HEK293 (cell line): ENCODE measurements around the gene BCKDHA.

Experiments
- GLI2 ChIP-seq: fragments of 450-650 bp; formaldehyde crosslinking; IDR thresholded peaks from 2 replicates; pipeline ENCODE4; 2017; ENCODE audit warnings: missing biosample characterization, missing genetic modification characterization, low read depth, borderline replicate concordance
- MEIS1 ChIP-seq: sonication (generic); formaldehyde crosslinking; IDR thresholded peaks from 2 replicates; pipeline ENCODE4 v1.8.1; 2022; ENCODE audit warnings: missing genetic modification reagents, mild to moderate bottlenecking, borderline replicate concordance
- SP3 ChIP-seq: fragments of 450-650 bp; formaldehyde crosslinking; IDR thresholded peaks from 2 replicates; pipeline ENCODE4 v1.5.1; 2016; ENCODE audit warnings: missing biosample characterization, missing genetic modification characterization
- ZNF146 ChIP-seq: fragments of 450-650 bp; formaldehyde crosslinking; IDR thresholded peaks from 2 replicates; pipeline ENCODE4 v1.5.1; 2016; ENCODE audit warnings: missing biosample characterization, missing genetic modification characterization
- ZNF174 ChIP-seq: fragments of 450-650 bp; formaldehyde crosslinking; IDR thresholded peaks from 2 replicates; pipeline ENCODE4 v1.5.0; 2017; ENCODE audit warnings: missing biosample characterization, mild to moderate bottlenecking, missing genetic modification characterization
- ZNF221 ChIP-seq: fragments of 450-650 bp; formaldehyde crosslinking; IDR thresholded peaks from 2 replicates; pipeline ENCODE4 v1.5.1; 2017; ENCODE audit warnings: missing biosample characterization, missing genetic modification characterization, borderline replicate concordance
- ZNF239 ChIP-seq: fragments of 450-650 bp; formaldehyde crosslinking; IDR thresholded peaks from 2 replicates; pipeline ENCODE4 v1.5.1; 2016; ENCODE audit warnings: missing biosample characterization, missing genetic modification characterization
- ZNF292 ChIP-seq: fragments of 450-650 bp; formaldehyde crosslinking; IDR thresholded peaks from 2 replicates; pipeline ENCODE4 v1.5.1; 2016; ENCODE audit warnings: low read depth, missing biosample characterization, missing genetic modification characterization, borderline replicate concordance
- ZNF366 ChIP-seq: fragments of 450-650 bp; formaldehyde crosslinking; conservative IDR thresholded peaks from 2 replicates; pipeline ENCODE4 v1.5.1; 2016; ENCODE audit warnings: missing biosample characterization, missing genetic modification characterization
- ZNF37A ChIP-seq: fragments of 450-650 bp; IDR thresholded peaks from 2 replicates; pipeline ENCODE4 v1.5.1; 2018; ENCODE audit warnings: missing biosample characterization, missing genetic modification characterization
- ZNF548 ChIP-seq: fragments of 450-650 bp; formaldehyde crosslinking; IDR thresholded peaks from 2 replicates; pipeline ENCODE4 v1.5.1; 2016; ENCODE audit warnings: missing biosample characterization, missing genetic modification characterization
- ZNF610 ChIP-seq: fragments of 450-650 bp; formaldehyde crosslinking; IDR thresholded peaks from 2 replicates; pipeline ENCODE4 v1.5.1; 2016; ENCODE audit warnings: missing biosample characterization, missing genetic modification characterization, borderline replicate concordance
- ZNF621 ChIP-seq: fragments of 450-650 bp; formaldehyde crosslinking; IDR thresholded peaks from 2 replicates; pipeline ENCODE4 v1.5.1; 2017; ENCODE audit warnings: missing biosample characterization, missing genetic modification characterization
- ZNF664 ChIP-seq: fragments of 450-650 bp; formaldehyde crosslinking; IDR thresholded peaks from 2 replicates; pipeline ENCODE4 v1.5.1; 2016; ENCODE audit warnings: missing biosample characterization, missing genetic modification characterization
- ZNF701 ChIP-seq: fragments of 450-650 bp; formaldehyde crosslinking; IDR thresholded peaks from 2 replicates; pipeline ENCODE4 v1.5.1; 2016; ENCODE audit warnings: missing biosample characterization, missing genetic modification characterization
- ZNF707 ChIP-seq: fragments of 450-650 bp; formaldehyde crosslinking; IDR thresholded peaks from 2 replicates; pipeline ENCODE4 v1.5.1; 2016; ENCODE audit warnings: missing biosample characterization, missing genetic modification characterization
- ZNF777 ChIP-seq: fragments of 450-650 bp; formaldehyde crosslinking; IDR thresholded peaks from 2 replicates; pipeline ENCODE4 v1.5.1; 2017; ENCODE audit warnings: missing biosample characterization, missing genetic modification characterization, borderline replicate concordance
- ZNF792 ChIP-seq: fragments of 450-650 bp; formaldehyde crosslinking; IDR thresholded peaks from 2 replicates; pipeline ENCODE4 v1.5.1; 2016; ENCODE audit warnings: missing biosample characterization, missing genetic modification characterization
- ZSCAN23 ChIP-seq: fragments of 450-650 bp; formaldehyde crosslinking; IDR thresholded peaks from 2 replicates; pipeline ENCODE4 v1.5.1; 2016; ENCODE audit warnings: missing biosample characterization, missing genetic modification characterization
- TF ChIP-seq, protein P1 (sequence below): fragments of 450-650 bp; formaldehyde crosslinking; IDR thresholded peaks from 2 replicates; pipeline ENCODE4 v1.5.1; 2016; ENCODE audit warnings: missing biosample characterization, missing genetic modification characterization
- TF ChIP-seq, protein P2 (sequence below): fragments of 450-650 bp; formaldehyde crosslinking; IDR thresholded peaks from 2 replicates; pipeline ENCODE4 v1.5.1; 2016; ENCODE audit warnings: missing biosample characterization, missing genetic modification characterization
- TF ChIP-seq, protein P3 (sequence below): fragments of 450-650 bp; formaldehyde crosslinking; IDR thresholded peaks from 2 replicates; pipeline ENCODE4 v1.5.1; 2017; ENCODE audit warnings: missing biosample characterization, missing genetic modification characterization
- TF ChIP-seq, protein P4 (sequence below): fragments of 450-650 bp; formaldehyde crosslinking; IDR thresholded peaks from 2 replicates; pipeline ENCODE4 v1.5.1; 2016; ENCODE audit warnings: missing biosample characterization, missing genetic modification characterization
- TF ChIP-seq, protein P5 (sequence below): fragments of 450-650 bp; formaldehyde crosslinking; conservative IDR thresholded peaks from 2 replicates; pipeline ENCODE4 v1.5.1; 2016; ENCODE audit warnings: low read depth, missing biosample characterization, missing genetic modification characterization
- TF ChIP-seq, protein P6 (sequence below): fragments of 450-650 bp; formaldehyde crosslinking; IDR thresholded peaks from 2 replicates; pipeline ENCODE4 v1.5.1; 2016; ENCODE audit warnings: missing biosample characterization, missing genetic modification characterization

Gene BCKDHA

DNA sequence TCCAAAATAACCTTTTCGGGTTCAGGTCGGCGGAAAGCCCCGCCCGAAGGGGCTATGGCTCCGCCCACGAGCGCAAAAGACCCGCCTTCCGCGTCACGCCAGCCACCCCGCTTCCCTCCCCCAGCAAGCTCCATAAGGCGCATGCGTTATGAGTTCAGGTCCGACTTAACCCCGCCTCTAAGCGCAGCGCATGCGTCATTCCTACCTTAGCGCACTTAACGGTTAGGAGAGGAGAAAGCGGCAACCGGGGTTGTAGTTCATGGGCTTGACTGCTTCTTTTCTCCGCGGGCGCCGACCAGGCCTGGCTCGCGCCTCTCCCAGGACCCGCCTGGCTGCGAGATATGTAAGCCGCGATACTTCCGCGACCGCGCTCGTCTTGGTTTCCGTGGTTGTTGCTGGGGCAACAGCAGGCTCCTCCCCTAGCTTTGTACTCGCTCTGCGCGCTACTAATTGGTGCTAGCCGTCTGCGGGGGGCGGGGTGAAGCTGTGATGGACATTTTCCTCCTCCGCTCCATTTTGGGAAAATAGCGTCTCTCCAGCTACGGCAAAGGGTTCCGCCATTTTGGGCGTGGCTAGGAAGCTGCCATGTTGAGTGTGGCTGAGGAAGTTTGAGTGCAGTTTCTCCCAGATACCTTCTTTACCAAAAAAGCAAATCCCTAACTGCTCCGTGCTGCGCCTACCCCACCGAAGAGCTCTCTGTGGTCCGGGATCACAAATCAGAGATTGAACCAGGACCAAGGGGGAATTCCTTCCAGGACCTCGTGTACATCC lies 33.7 kb upstream of the BCKDHA start, which contains the start of gene B9D2 (continued):
- TF ChIP-seq, protein P1, sequence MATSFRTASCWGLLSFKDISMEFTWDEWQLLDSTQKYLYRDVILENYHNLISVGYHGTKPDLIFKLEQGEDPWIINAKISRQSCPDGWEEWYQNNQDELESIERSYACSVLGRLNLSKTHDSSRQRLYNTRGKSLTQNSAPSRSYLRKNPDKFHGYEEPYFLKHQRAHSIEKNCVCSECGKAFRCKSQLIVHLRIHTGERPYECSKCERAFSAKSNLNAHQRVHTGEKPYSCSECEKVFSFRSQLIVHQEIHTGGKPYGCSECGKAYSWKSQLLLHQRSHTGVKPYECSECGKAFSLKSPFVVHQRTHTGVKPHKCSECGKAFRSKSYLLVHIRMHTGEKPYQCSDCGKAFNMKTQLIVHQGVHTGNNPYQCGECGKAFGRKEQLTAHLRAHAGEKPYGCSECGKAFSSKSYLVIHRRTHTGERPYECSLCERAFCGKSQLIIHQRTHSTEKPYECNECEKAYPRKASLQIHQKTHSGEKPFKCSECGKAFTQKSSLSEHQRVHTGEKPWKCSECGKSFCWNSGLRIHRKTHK (tag by site-specific recombination), result no peak
- TF ChIP-seq ZNF292 (tag by site-specific recombination) (no peak), SP3 (peak; percentile 91), ZNF610 (0 out of 2 replicates have a peak, but pooled peaks have one; percentile 27), ZNF701 (tag by site-specific recombination) (no peak), ZNF792 (tag by site-specific recombination) (no peak), ZNF621 (tag by site-specific recombination) (no peak), ZNF239 (tag by site-specific recombination) (no peak), MEIS1 (CRISPR knock-in tag) (no peak), ZNF777 (tag by site-specific recombination) (no peak), ZNF221 (tag by site-specific recombination) (no peak), ZSCAN23 (tag by site-specific recombination) (no peak), GLI2 (tag by site-specific recombination) (no peak), ZNF664 (tag by site-specific recombination) (no peak), ZNF146 (no peak), ZNF548 (tag by site-specific recombination) (no peak), ZNF37A (tag by site-specific recombination) (no peak), ZNF366 (tag by site-specific recombination) (peak; percentile 48), ZNF707 (tag by site-specific recombination) (no peak), ZNF174 (tag by site-specific recombination) (no peak)
- TF ChIP-seq, protein P2, sequence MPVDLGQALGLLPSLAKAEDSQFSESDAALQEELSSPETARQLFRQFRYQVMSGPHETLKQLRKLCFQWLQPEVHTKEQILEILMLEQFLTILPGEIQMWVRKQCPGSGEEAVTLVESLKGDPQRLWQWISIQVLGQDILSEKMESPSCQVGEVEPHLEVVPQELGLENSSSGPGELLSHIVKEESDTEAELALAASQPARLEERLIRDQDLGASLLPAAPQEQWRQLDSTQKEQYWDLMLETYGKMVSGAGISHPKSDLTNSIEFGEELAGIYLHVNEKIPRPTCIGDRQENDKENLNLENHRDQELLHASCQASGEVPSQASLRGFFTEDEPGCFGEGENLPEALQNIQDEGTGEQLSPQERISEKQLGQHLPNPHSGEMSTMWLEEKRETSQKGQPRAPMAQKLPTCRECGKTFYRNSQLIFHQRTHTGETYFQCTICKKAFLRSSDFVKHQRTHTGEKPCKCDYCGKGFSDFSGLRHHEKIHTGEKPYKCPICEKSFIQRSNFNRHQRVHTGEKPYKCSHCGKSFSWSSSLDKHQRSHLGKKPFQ (tag by site-specific recombination), result no peak
- TF ChIP-seq, protein P3, sequence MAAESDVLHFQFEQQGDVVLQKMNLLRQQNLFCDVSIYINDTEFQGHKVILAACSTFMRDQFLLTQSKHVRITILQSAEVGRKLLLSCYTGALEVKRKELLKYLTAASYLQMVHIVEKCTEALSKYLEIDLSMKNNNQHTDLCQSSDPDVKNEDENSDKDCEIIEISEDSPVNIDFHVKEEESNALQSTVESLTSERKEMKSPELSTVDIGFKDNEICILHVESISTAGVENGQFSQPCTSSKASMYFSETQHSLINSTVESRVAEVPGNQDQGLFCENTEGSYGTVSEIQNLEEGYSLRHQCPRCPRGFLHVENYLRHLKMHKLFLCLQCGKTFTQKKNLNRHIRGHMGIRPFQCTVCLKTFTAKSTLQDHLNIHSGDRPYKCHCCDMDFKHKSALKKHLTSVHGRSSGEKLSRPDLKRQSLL (tag by site-specific recombination), result no peak
- TF ChIP-seq, protein P4, sequence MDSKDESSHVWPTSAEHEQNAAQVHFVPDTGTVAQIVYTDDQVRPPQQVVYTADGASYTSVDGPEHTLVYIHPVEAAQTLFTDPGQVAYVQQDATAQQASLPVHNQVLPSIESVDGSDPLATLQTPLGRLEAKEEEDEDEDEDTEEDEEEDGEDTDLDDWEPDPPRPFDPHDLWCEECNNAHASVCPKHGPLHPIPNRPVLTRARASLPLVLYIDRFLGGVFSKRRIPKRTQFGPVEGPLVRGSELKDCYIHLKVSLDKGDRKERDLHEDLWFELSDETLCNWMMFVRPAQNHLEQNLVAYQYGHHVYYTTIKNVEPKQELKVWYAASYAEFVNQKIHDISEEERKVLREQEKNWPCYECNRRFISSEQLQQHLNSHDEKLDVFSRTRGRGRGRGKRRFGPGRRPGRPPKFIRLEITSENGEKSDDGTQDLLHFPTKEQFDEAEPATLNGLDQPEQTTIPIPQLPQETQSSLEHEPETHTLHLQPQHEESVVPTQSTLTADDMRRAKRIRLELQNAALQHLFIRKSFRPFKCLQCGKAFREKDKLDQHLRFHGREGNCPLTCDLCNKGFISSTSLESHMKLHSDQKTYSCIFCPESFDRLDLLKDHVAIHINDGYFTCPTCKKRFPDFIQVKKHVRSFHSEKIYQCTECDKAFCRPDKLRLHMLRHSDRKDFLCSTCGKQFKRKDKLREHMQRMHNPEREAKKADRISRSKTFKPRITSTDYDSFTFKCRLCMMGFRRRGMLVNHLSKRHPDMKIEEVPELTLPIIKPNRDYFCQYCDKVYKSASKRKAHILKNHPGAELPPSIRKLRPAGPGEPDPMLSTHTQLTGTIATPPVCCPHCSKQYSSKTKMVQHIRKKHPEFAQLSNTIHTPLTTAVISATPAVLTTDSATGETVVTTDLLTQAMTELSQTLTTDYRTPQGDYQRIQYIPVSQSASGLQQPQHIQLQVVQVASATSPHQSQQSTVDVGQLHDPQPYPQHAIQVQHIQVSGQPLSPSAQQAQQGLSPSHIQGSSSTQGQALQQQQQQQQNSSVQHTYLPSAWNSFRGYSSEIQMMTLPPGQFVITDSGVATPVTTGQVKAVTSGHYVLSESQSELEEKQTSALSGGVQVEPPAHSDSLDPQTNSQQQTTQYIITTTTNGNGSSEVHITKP (tag by site-specific recombination), result peak; percentile 79
- TF ChIP-seq, protein P5, sequence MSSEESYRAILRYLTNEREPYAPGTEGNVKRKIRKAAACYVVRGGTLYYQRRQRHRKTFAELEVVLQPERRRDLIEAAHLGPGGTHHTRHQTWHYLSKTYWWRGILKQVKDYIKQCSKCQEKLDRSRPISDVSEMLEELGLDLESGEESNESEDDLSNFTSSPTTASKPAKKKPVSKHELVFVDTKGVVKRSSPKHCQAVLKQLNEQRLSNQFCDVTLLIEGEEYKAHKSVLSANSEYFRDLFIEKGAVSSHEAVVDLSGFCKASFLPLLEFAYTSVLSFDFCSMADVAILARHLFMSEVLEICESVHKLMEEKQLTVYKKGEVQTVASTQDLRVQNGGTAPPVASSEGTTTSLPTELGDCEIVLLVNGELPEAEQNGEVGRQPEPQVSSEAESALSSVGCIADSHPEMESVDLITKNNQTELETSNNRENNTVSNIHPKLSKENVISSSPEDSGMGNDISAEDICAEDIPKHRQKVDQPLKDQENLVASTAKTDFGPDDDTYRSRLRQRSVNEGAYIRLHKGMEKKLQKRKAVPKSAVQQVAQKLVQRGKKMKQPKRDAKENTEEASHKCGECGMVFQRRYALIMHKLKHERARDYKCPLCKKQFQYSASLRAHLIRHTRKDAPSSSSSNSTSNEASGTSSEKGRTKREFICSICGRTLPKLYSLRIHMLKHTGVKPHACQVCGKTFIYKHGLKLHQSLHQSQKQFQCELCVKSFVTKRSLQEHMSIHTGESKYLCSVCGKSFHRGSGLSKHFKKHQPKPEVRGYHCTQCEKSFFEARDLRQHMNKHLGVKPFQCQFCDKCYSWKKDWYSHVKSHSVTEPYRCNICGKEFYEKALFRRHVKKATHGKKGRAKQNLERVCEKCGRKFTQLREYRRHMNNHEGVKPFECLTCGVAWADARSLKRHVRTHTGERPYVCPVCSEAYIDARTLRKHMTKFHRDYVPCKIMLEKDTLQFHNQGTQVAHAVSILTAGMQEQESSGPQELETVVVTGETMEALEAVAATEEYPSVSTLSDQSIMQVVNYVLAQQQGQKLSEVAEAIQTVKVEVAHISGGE (tag by site-specific recombination), result no peak
- TF ChIP-seq, protein P6, sequence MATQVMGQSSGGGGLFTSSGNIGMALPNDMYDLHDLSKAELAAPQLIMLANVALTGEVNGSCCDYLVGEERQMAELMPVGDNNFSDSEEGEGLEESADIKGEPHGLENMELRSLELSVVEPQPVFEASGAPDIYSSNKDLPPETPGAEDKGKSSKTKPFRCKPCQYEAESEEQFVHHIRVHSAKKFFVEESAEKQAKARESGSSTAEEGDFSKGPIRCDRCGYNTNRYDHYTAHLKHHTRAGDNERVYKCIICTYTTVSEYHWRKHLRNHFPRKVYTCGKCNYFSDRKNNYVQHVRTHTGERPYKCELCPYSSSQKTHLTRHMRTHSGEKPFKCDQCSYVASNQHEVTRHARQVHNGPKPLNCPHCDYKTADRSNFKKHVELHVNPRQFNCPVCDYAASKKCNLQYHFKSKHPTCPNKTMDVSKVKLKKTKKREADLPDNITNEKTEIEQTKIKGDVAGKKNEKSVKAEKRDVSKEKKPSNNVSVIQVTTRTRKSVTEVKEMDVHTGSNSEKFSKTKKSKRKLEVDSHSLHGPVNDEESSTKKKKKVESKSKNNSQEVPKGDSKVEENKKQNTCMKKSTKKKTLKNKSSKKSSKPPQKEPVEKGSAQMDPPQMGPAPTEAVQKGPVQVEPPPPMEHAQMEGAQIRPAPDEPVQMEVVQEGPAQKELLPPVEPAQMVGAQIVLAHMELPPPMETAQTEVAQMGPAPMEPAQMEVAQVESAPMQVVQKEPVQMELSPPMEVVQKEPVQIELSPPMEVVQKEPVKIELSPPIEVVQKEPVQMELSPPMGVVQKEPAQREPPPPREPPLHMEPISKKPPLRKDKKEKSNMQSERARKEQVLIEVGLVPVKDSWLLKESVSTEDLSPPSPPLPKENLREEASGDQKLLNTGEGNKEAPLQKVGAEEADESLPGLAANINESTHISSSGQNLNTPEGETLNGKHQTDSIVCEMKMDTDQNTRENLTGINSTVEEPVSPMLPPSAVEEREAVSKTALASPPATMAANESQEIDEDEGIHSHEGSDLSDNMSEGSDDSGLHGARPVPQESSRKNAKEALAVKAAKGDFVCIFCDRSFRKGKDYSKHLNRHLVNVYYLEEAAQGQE, result no peak
